SK-N-SH (cell line): Measurements from ENCODE around the gene NFKBIE. TPM values are rescaled to one million over a fixed set of nuclear protein-coding genes. Genes with fewer than 3 reads are reported as not detected.

Source experiments
- CTCF ChIA-PET: fragments of 300-600, 350-600 bp; formaldehyde crosslinking; extraction: SDS; loops from one replicate; lab custom pipeline; 2021; lab: Yijun Ruan, JAX
- POLR2A ChIA-PET: fragments of 350-600 bp; sonication (Branson Sonifier 250); formaldehyde crosslinking; extraction: SDS; loops from one replicate; lab custom pipeline; 2020; ENCODE audit warnings: antibody characterized with exemption, inconsistent platforms; lab: Yijun Ruan, JAX
- DNase-seq: peaks from one replicate; pipeline ENCODE4 v3.0.0; 2012
- H2AFZ ChIP-seq: fragments of 200-600 bp; sonication (generic); 2 replicates; pipeline ENCODE4 v1.8.1; 2016; ENCODE audit warnings: antibody characterized with exemption, mild to moderate bottlenecking, low read depth
- H3F3A ChIP-seq: fragments of 200-600 bp; sonication (generic); replicated peaks from 2 replicates; pipeline ENCODE3; 2016; ENCODE audit warnings: antibody characterized with exemption, mild to moderate bottlenecking; ENCODE audit not compliant: insufficient read depth
- H3K27ac ChIP-seq, 2 experiments: fragments of 200-500 bp in 1 of 2; fragments of 200-600 bp in 1 of 2; sonication (Bioruptor generic) in 1 of 2; sonication (generic), shearing (Covaris generic) in 1 of 2; 2 replicates each; pipeline versions ENCODE4 v1.5.1 to v1.6.1; 2014 to 2016; ENCODE audit warnings: low read depth in 2 of 2, inconsistent platforms in 1 of 2, low read length in 1 of 2, mild to moderate bottlenecking in 1 of 2, mixed read lengths in 1 of 2
- H3K27me3 ChIP-seq: fragments of 200-600 bp; sonication (generic), shearing (Covaris generic); 2 replicates; pipeline ENCODE4 v1.6.1; 2016; ENCODE audit warnings: mixed run types; ENCODE audit not compliant: insufficient read depth
- H3K36me3 ChIP-seq, 2 experiments: fragments of 200-500 bp in 1 of 2; fragments of 200-600 bp in 1 of 2; sonication (Bioruptor generic) in 1 of 2; sonication (generic) in 1 of 2; replicated peaks in 1 of 2; 2 replicates each; pipeline versions ENCODE3 to v1.5.1; 2014 to 2016; ENCODE audit warnings: low read length in 1 of 2, mild to moderate bottlenecking in 1 of 2; ENCODE audit not compliant: insufficient read depth in 2 of 2, control insufficient read depth in 1 of 2
- H3K4me1 ChIP-seq, 2 experiments: fragments of 200-500 bp in 1 of 2; fragments of 200-600 bp in 1 of 2; sonication (Bioruptor generic) in 1 of 2; sonication (generic), shearing (Covaris generic) in 1 of 2; 2 replicates each; pipeline versions ENCODE4 v1.5.1 to v1.6.1; 2014 to 2016; ENCODE audit warnings: low read depth in 1 of 2, low read length in 1 of 2, mixed run types in 1 of 2; ENCODE audit not compliant: insufficient read depth in 2 of 2, control insufficient read depth in 1 of 2
- H3K4me2 ChIP-seq: fragments of 200-600 bp; sonication (generic), shearing (Covaris generic); 2 replicates; pipeline ENCODE4 v1.6.1; 2017; ENCODE audit warnings: mixed run types
- H3K4me3 ChIP-seq, 2 experiments: fragments of 200-500 bp in 1 of 2; fragments of 200-600 bp in 1 of 2; sonication (Bioruptor generic) in 1 of 2; sonication (generic), shearing (Covaris generic) in 1 of 2; 2 replicates each; pipeline versions ENCODE4 v1.5.1 to v1.8.1; 2014 to 2016; ENCODE audit warnings: low read depth in 2 of 2, inconsistent platforms in 1 of 2, low read length in 1 of 2, mild to moderate bottlenecking in 1 of 2, mixed read lengths in 1 of 2, moderate library complexity in 1 of 2
- H3K79me2 ChIP-seq: fragments of 200-600 bp; sonication (generic); 2 replicates; pipeline ENCODE4 v1.8.1; 2017; ENCODE audit warnings: mild to moderate bottlenecking; ENCODE audit not compliant: insufficient read depth
- H3K9ac ChIP-seq: fragments of 200-600 bp; sonication (generic); 2 replicates; pipeline ENCODE4 v1.6.1; 2017; ENCODE audit warnings: mixed run types
- H3K9me2 ChIP-seq: fragments of 200-600 bp; sonication (generic); 2 replicates; pipeline ENCODE4 v1.6.1; 2017; ENCODE audit warnings: mixed run types
- H3K9me3 ChIP-seq: fragments of 200-600 bp; sonication (generic); 2 replicates; pipeline ENCODE4 v1.6.1; 2017; ENCODE audit warnings: mixed run types, mild to moderate bottlenecking, moderate library complexity
- H4K20me1 ChIP-seq: fragments of 200-600 bp; sonication (generic); 2 replicates; pipeline ENCODE4 v1.6.1; 2017; ENCODE audit warnings: mild to moderate bottlenecking, mixed run types; ENCODE audit not compliant: insufficient read depth
- EZH2phosphoT487 ChIP-seq: fragments of 200-600 bp; sonication (generic); IDR thresholded peaks from 2 replicates; pipeline ENCODE4 v1.6.1; 2017; ENCODE audit warnings: low read depth, mixed run types, mild to moderate bottlenecking, antibody characterized with exemption, moderate library complexity, borderline replicate concordance
- FOSL2 ChIP-seq: IDR thresholded peaks from 2 replicates; pipeline ENCODE4 v1.4.0; 2012; ENCODE audit warnings: low read depth, mild to moderate bottlenecking, moderate library complexity, borderline replicate concordance
- FOXM1 ChIP-seq: IDR thresholded peaks from 2 replicates; pipeline ENCODE4 v1.4.0; 2012; ENCODE audit warnings: low read depth, mild to moderate bottlenecking
- GABPA ChIP-seq: IDR thresholded peaks from 2 replicates; pipeline ENCODE4 v1.4.0; 2012; ENCODE audit warnings: low read depth, mild to moderate bottlenecking
- NRF1 ChIP-seq: IDR thresholded peaks from 2 replicates; pipeline ENCODE4 v1.6.1; 2012; ENCODE audit warnings: low read depth, mild to moderate bottlenecking, low read length
- POLR2AphosphoS5 ChIP-seq: IDR thresholded peaks from 2 replicates; pipeline ENCODE4 v1.6.1; 2012; ENCODE audit warnings: low read depth, low read length
- RAD21 ChIP-seq: IDR thresholded peaks from 2 replicates; pipeline ENCODE4 v1.6.1; 2012; ENCODE audit warnings: mild to moderate bottlenecking, low read length
- RFX5 ChIP-seq: IDR thresholded peaks from 2 replicates; pipeline ENCODE4 v1.6.1; 2012; ENCODE audit warnings: mild to moderate bottlenecking, improper control_type of control experiment, low read length
- RXRA ChIP-seq: IDR thresholded peaks from 2 replicates; pipeline ENCODE4 v1.4.0; 2012; ENCODE audit warnings: low read depth, mild to moderate bottlenecking, borderline replicate concordance
- SMC3 ChIP-seq: IDR thresholded peaks from 2 replicates; pipeline ENCODE4 v1.6.1; 2012; ENCODE audit warnings: low read depth, low read length, improper control_type of control experiment
- YY1 ChIP-seq: IDR thresholded peaks from 2 replicates; pipeline ENCODE4 v1.4.0; 2012; ENCODE audit warnings: low read depth, mild to moderate bottlenecking
- WGBS: methylation state at CpG from one replicate; pipeline ENCODE4 v1.1.6; 2017; ENCODE audit warnings: low lambda C conversion rate; 5-methylcytosine and 5-hydroxymethylcytosine counted together
- polyA plus RNA-seq, 3 experiments: library from polyadenylated mRNA; depleted of rRNA; stranded (reverse); fragments of >200 nt; gene quantifications; 2 replicates each; pipeline ENCODE4 v1.2.3, GENCODE V29; 2012
- TF ChIP-seq, protein P1 (sequence below): IDR thresholded peaks from 2 replicates; pipeline ENCODE4; 2012
- TF ChIP-seq, protein P2 (sequence below): fragments of 200-600 bp; sonication (generic); IDR thresholded peaks from 2 replicates; pipeline ENCODE4 v1.6.1; 2017; ENCODE audit warnings: antibody characterized with exemption, mild to moderate bottlenecking, moderate library complexity
- TF ChIP-seq, protein P3 (sequence below): fragments of 150-350 bp; IDR thresholded peaks from 2 replicates; pipeline ENCODE4 v1.6.1; 2016; ENCODE audit warnings: mild to moderate bottlenecking, low read depth, low read length
- TF ChIP-seq, protein P4 (sequence below): IDR thresholded peaks from 2 replicates; pipeline ENCODE4 v1.4.0; 2012; ENCODE audit warnings: low read depth, borderline replicate concordance
- TF ChIP-seq, protein P5 (sequence below): IDR thresholded peaks from 2 replicates; pipeline ENCODE4 v1.4.0; 2012; ENCODE audit warnings: low read depth
- TF ChIP-seq, protein P6 (sequence below): IDR thresholded peaks from 2 replicates; pipeline ENCODE4 v1.4.0; 2012; ENCODE audit warnings: low read depth, borderline replicate concordance

The NFKBIE gene
- polyA plus RNA-seq, 1 of the 3 experiments (the other 2 are of a cell fraction) = 5.8 TPM

GRCh38 chr6:44260011-44260410, 5.3 kb downstream of the NFKBIE start:
- WGBS = 100% methylated on average over 3 of the region's 8 CpGs
- TF ChIP-seq, protein P1, sequence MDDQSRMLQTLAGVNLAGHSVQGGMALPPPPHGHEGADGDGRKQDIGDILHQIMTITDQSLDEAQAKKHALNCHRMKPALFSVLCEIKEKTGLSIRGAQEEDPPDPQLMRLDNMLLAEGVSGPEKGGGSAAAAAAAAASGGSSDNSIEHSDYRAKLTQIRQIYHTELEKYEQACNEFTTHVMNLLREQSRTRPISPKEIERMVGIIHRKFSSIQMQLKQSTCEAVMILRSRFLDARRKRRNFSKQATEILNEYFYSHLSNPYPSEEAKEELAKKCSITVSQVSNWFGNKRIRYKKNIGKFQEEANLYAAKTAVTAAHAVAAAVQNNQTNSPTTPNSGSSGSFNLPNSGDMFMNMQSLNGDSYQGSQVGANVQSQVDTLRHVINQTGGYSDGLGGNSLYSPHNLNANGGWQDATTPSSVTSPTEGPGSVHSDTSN = no peak
- TF ChIP-seq GABPA = no peak
- TF ChIP-seq RAD21 = no peak
- TF ChIP-seq POLR2AphosphoS5 = no peak
- no peak for TF ChIP-seq NRF1
- no peak for TF ChIP-seq YY1
- no peak for TF ChIP-seq RFX5
- no peak for TF ChIP-seq SMC3
- TF ChIP-seq, all 33 proteins: peak for 0
- no peak overlapping the region for H3K4me2 ChIP-seq
- no peak overlapping the region for H3K4me3 ChIP-seq
- H3K9ac ChIP-seq = no peak overlapping the region
- DNase-seq = no peak
- H4K20me1 ChIP-seq = peaks cover 17% of the 10 kb centered on the region
- H3K9me3 ChIP-seq = no peaks in the 10 kb centered on the region
- H3F3A ChIP-seq = peaks cover 15% of the 10 kb centered on the region
- H3K27me3 ChIP-seq = no peaks in the 10 kb centered on the region
- H3K4me1 ChIP-seq = peaks cover 13 to 47% of the 10 kb centered on the region in 2 experiments; a peak in 2 of 4 replicates
- H3K27ac ChIP-seq = no peak overlapping the region
- no peaks in the 10 kb centered on the region for H3K9me2 ChIP-seq
- H3K36me3 ChIP-seq = peaks cover 0 to 18% of the 10 kb centered on the region in 2 experiments
- no peak overlapping the region for H2AFZ ChIP-seq
- CTCF ChIA-PET = interaction anchor here (1.0 to 1.2 kb wide), 2 partner anchors 78 to 88 kb away, joined by 3 read pairs; no protein-coding TSS in a partner anchor
- POLR2A ChIA-PET = interaction anchor here (0.5 kb wide), 1 partner anchor 38 kb away, joined by 3 read pairs; no protein-coding TSS in a partner anchor
- peaks cover 38% of the 10 kb centered on the region for H3K79me2 ChIP-seq

GRCh38 chr6:44258921-44259320, 6.4 kb downstream of the NFKBIE start:
- peaks cover 26% of the 10 kb centered on the region for H3F3A ChIP-seq
- no peaks in the 10 kb centered on the region for H3K9me2 ChIP-seq
- 94% methylated on average over 3 of the region's 3 CpGs for WGBS
- peaks cover 9 to 48% of the 10 kb centered on the region in 2 experiments; a peak in 2 of 4 replicates for H3K4me1 ChIP-seq
- peaks cover 38% of the 10 kb centered on the region for H3K79me2 ChIP-seq
- no peak for DNase-seq
- no peak overlapping the region for H3K4me2 ChIP-seq
- H3K9ac ChIP-seq = no peak overlapping the region
- peaks cover 28% of the 10 kb centered on the region for H4K20me1 ChIP-seq
- H3K4me3 ChIP-seq = no peak overlapping the region
- ChIA-PET CTCF (interaction anchor here (0.7 to 7.1 kb wide), 6 partner anchors 7 to 134 kb away, joined by 3 to 90 read pairs (median 19); partner anchors contain the start of genes HSP90AB1 and NFKBIE), POLR2A (interaction anchor here (0.5 kb wide), 1 partner anchor 641 kb away, joined by 3 read pairs; no protein-coding TSS in a partner anchor)
- H3K36me3 ChIP-seq = peaks cover 8 to 29% of the 10 kb centered on the region in 2 experiments
- H2AFZ ChIP-seq = no peak overlapping the region
- no peaks in the 10 kb centered on the region for H3K27me3 ChIP-seq
- H3K27ac ChIP-seq = no peak overlapping the region
- H3K9me3 ChIP-seq = no peaks in the 10 kb centered on the region
- TF ChIP-seq, protein P2, sequence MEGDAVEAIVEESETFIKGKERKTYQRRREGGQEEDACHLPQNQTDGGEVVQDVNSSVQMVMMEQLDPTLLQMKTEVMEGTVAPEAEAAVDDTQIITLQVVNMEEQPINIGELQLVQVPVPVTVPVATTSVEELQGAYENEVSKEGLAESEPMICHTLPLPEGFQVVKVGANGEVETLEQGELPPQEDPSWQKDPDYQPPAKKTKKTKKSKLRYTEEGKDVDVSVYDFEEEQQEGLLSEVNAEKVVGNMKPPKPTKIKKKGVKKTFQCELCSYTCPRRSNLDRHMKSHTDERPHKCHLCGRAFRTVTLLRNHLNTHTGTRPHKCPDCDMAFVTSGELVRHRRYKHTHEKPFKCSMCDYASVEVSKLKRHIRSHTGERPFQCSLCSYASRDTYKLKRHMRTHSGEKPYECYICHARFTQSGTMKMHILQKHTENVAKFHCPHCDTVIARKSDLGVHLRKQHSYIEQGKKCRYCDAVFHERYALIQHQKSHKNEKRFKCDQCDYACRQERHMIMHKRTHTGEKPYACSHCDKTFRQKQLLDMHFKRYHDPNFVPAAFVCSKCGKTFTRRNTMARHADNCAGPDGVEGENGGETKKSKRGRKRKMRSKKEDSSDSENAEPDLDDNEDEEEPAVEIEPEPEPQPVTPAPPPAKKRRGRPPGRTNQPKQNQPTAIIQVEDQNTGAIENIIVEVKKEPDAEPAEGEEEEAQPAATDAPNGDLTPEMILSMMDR = no peak
- TF ChIP-seq RAD21 (no peak), RXRA (no peak), EZH2phosphoT487 (no peak), SMC3 (no peak), FOXM1 (no peak), FOSL2 (no peak)
- TF ChIP-seq, protein P1 = no peak
- TF ChIP-seq, protein P3, sequence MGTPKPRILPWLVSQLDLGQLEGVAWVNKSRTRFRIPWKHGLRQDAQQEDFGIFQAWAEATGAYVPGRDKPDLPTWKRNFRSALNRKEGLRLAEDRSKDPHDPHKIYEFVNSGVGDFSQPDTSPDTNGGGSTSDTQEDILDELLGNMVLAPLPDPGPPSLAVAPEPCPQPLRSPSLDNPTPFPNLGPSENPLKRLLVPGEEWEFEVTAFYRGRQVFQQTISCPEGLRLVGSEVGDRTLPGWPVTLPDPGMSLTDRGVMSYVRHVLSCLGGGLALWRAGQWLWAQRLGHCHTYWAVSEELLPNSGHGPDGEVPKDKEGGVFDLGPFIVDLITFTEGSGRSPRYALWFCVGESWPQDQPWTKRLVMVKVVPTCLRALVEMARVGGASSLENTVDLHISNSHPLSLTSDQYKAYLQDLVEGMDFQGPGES = no peak
- TF ChIP-seq, protein P4, sequence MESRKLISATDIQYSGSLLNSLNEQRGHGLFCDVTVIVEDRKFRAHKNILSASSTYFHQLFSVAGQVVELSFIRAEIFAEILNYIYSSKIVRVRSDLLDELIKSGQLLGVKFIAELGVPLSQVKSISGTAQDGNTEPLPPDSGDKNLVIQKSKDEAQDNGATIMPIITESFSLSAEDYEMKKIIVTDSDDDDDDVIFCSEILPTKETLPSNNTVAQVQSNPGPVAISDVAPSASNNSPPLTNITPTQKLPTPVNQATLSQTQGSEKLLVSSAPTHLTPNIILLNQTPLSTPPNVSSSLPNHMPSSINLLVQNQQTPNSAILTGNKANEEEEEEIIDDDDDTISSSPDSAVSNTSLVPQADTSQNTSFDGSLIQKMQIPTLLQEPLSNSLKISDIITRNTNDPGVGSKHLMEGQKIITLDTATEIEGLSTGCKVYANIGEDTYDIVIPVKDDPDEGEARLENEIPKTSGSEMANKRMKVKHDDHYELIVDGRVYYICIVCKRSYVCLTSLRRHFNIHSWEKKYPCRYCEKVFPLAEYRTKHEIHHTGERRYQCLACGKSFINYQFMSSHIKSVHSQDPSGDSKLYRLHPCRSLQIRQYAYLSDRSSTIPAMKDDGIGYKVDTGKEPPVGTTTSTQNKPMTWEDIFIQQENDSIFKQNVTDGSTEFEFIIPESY = no peak
- TF ChIP-seq, protein P5, sequence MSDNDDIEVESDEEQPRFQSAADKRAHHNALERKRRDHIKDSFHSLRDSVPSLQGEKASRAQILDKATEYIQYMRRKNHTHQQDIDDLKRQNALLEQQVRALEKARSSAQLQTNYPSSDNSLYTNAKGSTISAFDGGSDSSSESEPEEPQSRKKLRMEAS = no peak
- TF ChIP-seq, protein P6, sequence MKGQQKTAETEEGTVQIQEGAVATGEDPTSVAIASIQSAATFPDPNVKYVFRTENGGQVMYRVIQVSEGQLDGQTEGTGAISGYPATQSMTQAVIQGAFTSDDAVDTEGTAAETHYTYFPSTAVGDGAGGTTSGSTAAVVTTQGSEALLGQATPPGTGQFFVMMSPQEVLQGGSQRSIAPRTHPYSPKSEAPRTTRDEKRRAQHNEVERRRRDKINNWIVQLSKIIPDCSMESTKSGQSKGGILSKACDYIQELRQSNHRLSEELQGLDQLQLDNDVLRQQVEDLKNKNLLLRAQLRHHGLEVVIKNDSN = no peak
